ENCODE measurements around the gene ZNRF4.

DNA sequence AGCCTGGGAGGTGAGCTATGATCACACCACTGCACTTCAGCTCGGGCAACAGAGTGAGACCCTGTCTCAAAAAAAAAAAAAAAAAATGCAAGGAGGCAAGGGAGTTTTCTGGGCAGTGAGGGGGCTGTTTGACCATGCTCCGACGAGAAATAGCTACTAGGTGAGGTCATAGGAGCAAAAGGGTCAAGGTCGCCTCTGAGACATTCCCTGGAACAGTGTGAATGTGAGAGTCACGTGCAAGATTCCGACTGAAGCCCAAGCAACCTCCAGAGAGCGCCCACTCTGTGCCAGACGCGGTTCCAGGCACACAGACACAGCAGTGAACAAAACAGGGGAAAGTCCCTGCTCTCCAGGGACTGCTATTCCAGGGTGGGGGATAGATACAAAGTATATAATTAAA lies 2.5 kb downstream of the ZNRF4 start:
- TF ChIP-seq PHF8 (IDR thresholded peaks at IDR 0.05; ENCODE audit: borderline replicate concordance, low read length) (no peak), ARHGAP35 (IDR thresholded peaks at IDR 0.05; ENCODE audit: partially characterized antibody) (no peak), TRIM24 (IDR thresholded peaks at IDR 0.05) (no peak), ZNF174 (CRISPR knock-in tag; IDR thresholded peaks at IDR 0.05) (no peak), KLF13 (tag; IDR thresholded peaks at IDR 0.05; ENCODE audit: borderline replicate concordance, low read depth) (no peak), ARNT (IDR thresholded peaks at IDR 0.05) (no peak), SRSF7 (optimal IDR thresholded peaks at IDR 0.05; ENCODE audit: low read depth, low read length) (no peak)
- TF ChIP-seq, protein P1, sequence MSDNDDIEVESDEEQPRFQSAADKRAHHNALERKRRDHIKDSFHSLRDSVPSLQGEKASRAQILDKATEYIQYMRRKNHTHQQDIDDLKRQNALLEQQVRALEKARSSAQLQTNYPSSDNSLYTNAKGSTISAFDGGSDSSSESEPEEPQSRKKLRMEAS (CRISPR knock-in tag; IDR thresholded peaks at IDR 0.05): no peak
